ENCODE results near the gene SBF1.
A peak's percentile ranks its signal among the peaks of the same experiment; 100 is the strongest.
"Not testable (repeated sequence)": the region's sequence is repeated elsewhere in the genome, so short reads cannot be mapped to it uniquely, and the experiment has no call there.

The SBF1 gene

GRCh38 chr22:50401907-50402306 lies 72.9 kb downstream of the SBF1 start:
- ChIA-PET POLR2A (no interaction called here), CTCF (interaction anchor here (1.4 kb wide), 1 partner anchor 96 kb away, joined by 5 read pairs; no protein-coding TSS in a partner anchor)
- H3K4me3 ChIP-seq (ENCODE audit: control insufficient read depth in 1 of 7, extremely low read depth in 1 of 7, insufficient read depth in 4 of 7, low read depth in 2 of 7, low read length in 6 of 7), result no peak overlapping the region
- peaks cover 7 to 49% (median 32%) of the 10 kb centered on the region in 4 experiments for H3K4me1 ChIP-seq (ENCODE audit: control extremely low read depth in 1 of 4, control insufficient read depth in 4 of 4, insufficient read depth in 4 of 4, low read length in 3 of 4)
- H3K27ac ChIP-seq (ENCODE audit: insufficient read depth in 1 of 2, low read depth in 1 of 2, low read length in 2 of 2, poor library complexity in 1 of 2, severe bottlenecking in 2 of 2), result no peak overlapping the region
- no peaks in the 10 kb centered on the region for H3K9me3 ChIP-seq (ENCODE audit: control extremely low read depth in 1 of 5, control insufficient read depth in 4 of 5, insufficient read depth in 2 of 5, low read depth in 1 of 5, low read length in 4 of 5)
- no peaks in the 10 kb centered on the region for H3K27me3 ChIP-seq (replicated peaks in 2 of 5; ENCODE audit: control insufficient read depth in 4 of 5, insufficient read depth in 5 of 5, low read length in 4 of 5)
- no peak for DNase-seq
- peaks cover 0 to 25% (median 13%) of the 10 kb centered on the region in 4 experiments for H3K36me3 ChIP-seq (ENCODE audit: control insufficient read depth in 4 of 4, insufficient read depth in 4 of 4, low read length in 3 of 4)
- 100% methylated on average over 2 of the region's 4 CpGs for WGBS (ENCODE audit: insufficient coverage)

- Histone ChIP-seq H3K4me1 (ENCODE audit: control extremely low read depth in 1 of 4, control insufficient read depth in 4 of 4, insufficient read depth in 4 of 4, low read length in 3 of 4) (peaks cover 7 to 49% (median 32%) of the 10 kb centered on the region in 4 experiments), H3K9me3 (ENCODE audit: control extremely low read depth in 1 of 5, control insufficient read depth in 4 of 5, insufficient read depth in 2 of 5, low read depth in 1 of 5, low read length in 4 of 5) (no peaks in the 10 kb centered on the region), H3K27me3 (replicated peaks in 2 of 5; ENCODE audit: control insufficient read depth in 4 of 5, insufficient read depth in 5 of 5, low read length in 4 of 5) (no peaks in the 10 kb centered on the region), H3K27ac (ENCODE audit: insufficient read depth in 1 of 2, low read depth in 1 of 2, low read length in 2 of 2, poor library complexity in 1 of 2, severe bottlenecking in 2 of 2) (no peak overlapping the region), H3K36me3 (ENCODE audit: control insufficient read depth in 4 of 4, insufficient read depth in 4 of 4, low read length in 3 of 4) (peaks cover 0 to 24% (median 8%) of the 10 kb centered on the region in 4 experiments), H3K4me3 (ENCODE audit: control insufficient read depth in 1 of 7, extremely low read depth in 1 of 7, insufficient read depth in 4 of 7, low read depth in 2 of 7, low read length in 6 of 7) (no peak overlapping the region)
- DNase-seq, result no peak
- ChIA-PET CTCF (interaction anchor here (1.1 to 1.2 kb wide), 2 partner anchors 17 to 27 kb away, joined by 4 read pairs; no protein-coding TSS in a partner anchor), POLR2A (no interaction called here)
- WGBS (ENCODE audit: insufficient coverage), result 87% methylated on average over 4 of the region's 5 CpGs
These were observed 73.9 kb downstream of the SBF1 start for GRCh38 chr22:50400931-50401330.

GRCh38 chr22:50400406-50400805 lies 74.4 kb downstream of the SBF1 start:
- 69% methylated on average over 3 of the region's 4 CpGs for WGBS (ENCODE audit: insufficient coverage)
- POLR2A ChIA-PET, result no interaction called here

GRCh38 chr22:50399751-50400331 lies 75.0 kb downstream of the SBF1 start:
- peak overlapping the region in 1 of 2 experiments; percentile 22 for H3K27ac ChIP-seq (ENCODE audit: insufficient read depth in 1 of 2, low read depth in 1 of 2, low read length in 2 of 2, poor library complexity in 1 of 2, severe bottlenecking in 2 of 2)
- 40% methylated on average over 6 of the region's 8 CpGs for WGBS (ENCODE audit: insufficient coverage)
- H3K4me3 ChIP-seq (ENCODE audit: control insufficient read depth in 1 of 7, extremely low read depth in 1 of 7, insufficient read depth in 4 of 7, low read depth in 2 of 7, low read length in 6 of 7), result peak overlapping the region in 1 of 7 experiments; percentile 51
- DNase-seq, result peak; percentile 26 to 45 (median 43)
- peaks cover 0 to 29% (median 17%) of the 10 kb centered on the region in 4 experiments for H3K36me3 ChIP-seq (ENCODE audit: control insufficient read depth in 4 of 4, insufficient read depth in 4 of 4, low read length in 3 of 4)
- peaks cover 7 to 49% (median 32%) of the 10 kb centered on the region in 4 experiments for H3K4me1 ChIP-seq (ENCODE audit: control extremely low read depth in 1 of 4, control insufficient read depth in 4 of 4, insufficient read depth in 4 of 4, low read length in 3 of 4)
- H3K27me3 ChIP-seq (replicated peaks in 2 of 5; ENCODE audit: control insufficient read depth in 4 of 5, insufficient read depth in 5 of 5, low read length in 4 of 5), result no peaks in the 10 kb centered on the region
- POLR2A ChIA-PET, result interaction anchor here (0.9 kb wide), 1 partner anchor 21 kb away, joined by 3 read pairs; no protein-coding TSS in a partner anchor
- CTCF ChIA-PET, result interaction anchor here (0.9 to 1.9 kb wide), 14 partner anchors 9 to 147 kb away, joined by 3 to 9 read pairs (median 3); partner anchors contain the start of gene MIOX
- no peaks in the 10 kb centered on the region for H3K9me3 ChIP-seq (ENCODE audit: control extremely low read depth in 1 of 5, control insufficient read depth in 4 of 5, insufficient read depth in 2 of 5, low read depth in 1 of 5, low read length in 4 of 5)

More at GRCh38 chr22:50400406-50400805, 74.4 kb downstream of the SBF1 start:
- Histone ChIP-seq H3K4me3 (ENCODE audit: control insufficient read depth in 1 of 7, extremely low read depth in 1 of 7, insufficient read depth in 4 of 7, low read depth in 2 of 7, low read length in 6 of 7) (peak overlapping the region in 1 of 7 experiments; percentile 51), H3K36me3 (ENCODE audit: control insufficient read depth in 4 of 4, insufficient read depth in 4 of 4, low read length in 3 of 4) (peaks cover 0 to 27% (median 11%) of the 10 kb centered on the region in 4 experiments), H3K27me3 (replicated peaks in 2 of 5; ENCODE audit: control insufficient read depth in 4 of 5, insufficient read depth in 5 of 5, low read length in 4 of 5) (no peaks in the 10 kb centered on the region), H3K4me1 (ENCODE audit: control extremely low read depth in 1 of 4, control insufficient read depth in 4 of 4, insufficient read depth in 4 of 4, low read length in 3 of 4) (peaks cover 7 to 49% (median 32%) of the 10 kb centered on the region in 4 experiments), H3K9me3 (ENCODE audit: control extremely low read depth in 1 of 5, control insufficient read depth in 4 of 5, insufficient read depth in 2 of 5, low read depth in 1 of 5, low read length in 4 of 5) (no peaks in the 10 kb centered on the region), H3K27ac (ENCODE audit: insufficient read depth in 1 of 2, low read depth in 1 of 2, low read length in 2 of 2, poor library complexity in 1 of 2, severe bottlenecking in 2 of 2) (peak overlapping the region in 1 of 2 experiments; percentile 22)
- CTCF ChIA-PET, result interaction anchor here (0.9 to 1.9 kb wide), 12 partner anchors 8 to 148 kb away, joined by 3 to 9 read pairs (median 4); partner anchors contain the start of gene MIOX
- no peak for DNase-seq

- ChIA-PET POLR2A (interaction anchor here (0.9 kb wide), 1 partner anchor 20 kb away, joined by 3 read pairs; no protein-coding TSS in a partner anchor), CTCF (interaction anchor here (0.9 to 1.9 kb wide), 11 partner anchors 10 to 146 kb away, joined by 3 to 9 read pairs (median 3); partner anchors contain the start of gene MIOX)
- H3K9me3 ChIP-seq (ENCODE audit: control extremely low read depth in 1 of 5, control insufficient read depth in 4 of 5, insufficient read depth in 2 of 5, low read depth in 1 of 5, low read length in 4 of 5), result no peaks in the 10 kb centered on the region
- no peak overlapping the region for H3K4me3 ChIP-seq (ENCODE audit: control insufficient read depth in 1 of 7, extremely low read depth in 1 of 7, insufficient read depth in 4 of 7, low read depth in 2 of 7, low read length in 6 of 7)
- H3K4me1 ChIP-seq (ENCODE audit: control extremely low read depth in 1 of 4, control insufficient read depth in 4 of 4, insufficient read depth in 4 of 4, low read length in 3 of 4), result peaks cover 7 to 42% (median 31%) of the 10 kb centered on the region in 4 experiments
- 80% methylated on average over 10 of the region's 15 CpGs for WGBS (ENCODE audit: insufficient coverage)
- peaks cover 0 to 31% (median 18%) of the 10 kb centered on the region in 4 experiments for H3K36me3 ChIP-seq (ENCODE audit: control insufficient read depth in 4 of 4, insufficient read depth in 4 of 4, low read length in 3 of 4)
- H3K27ac ChIP-seq (ENCODE audit: insufficient read depth in 1 of 2, low read depth in 1 of 2, low read length in 2 of 2, poor library complexity in 1 of 2, severe bottlenecking in 2 of 2), result no peak overlapping the region
- peak in 2 of 3 donors; percentile 26 to 43 for DNase-seq
- H3K27me3 ChIP-seq (replicated peaks in 2 of 5; ENCODE audit: control insufficient read depth in 4 of 5, insufficient read depth in 5 of 5, low read length in 4 of 5), result no peaks in the 10 kb centered on the region
These were observed 75.8 kb downstream of the SBF1 start for GRCh38 chr22:50398831-50399648.

- Histone ChIP-seq H3K36me3 (ENCODE audit: control insufficient read depth in 4 of 4, insufficient read depth in 4 of 4, low read length in 3 of 4) (peaks cover 2 to 43% (median 23%) of the 10 kb centered on the region in 4 experiments), H3K4me1 (ENCODE audit: control extremely low read depth in 1 of 4, control insufficient read depth in 4 of 4, insufficient read depth in 4 of 4, low read length in 3 of 4) (peaks cover 7 to 27% (median 20%) of the 10 kb centered on the region in 4 experiments), H3K27ac (ENCODE audit: insufficient read depth in 1 of 2, low read depth in 1 of 2, low read length in 2 of 2, poor library complexity in 1 of 2, severe bottlenecking in 2 of 2) (peak overlapping the region in 1 of 2 experiments; percentile 25)
- H3K9me3 ChIP-seq (ENCODE audit: control extremely low read depth in 1 of 5, control insufficient read depth in 4 of 5, insufficient read depth in 2 of 5, low read depth in 1 of 5, low read length in 4 of 5); POLR2A ChIA-PET; DNase-seq; H3K27me3 ChIP-seq (replicated peaks in 2 of 5; ENCODE audit: control insufficient read depth in 4 of 5, insufficient read depth in 5 of 5, low read length in 4 of 5); H3K4me3 ChIP-seq (ENCODE audit: control insufficient read depth in 1 of 7, extremely low read depth in 1 of 7, insufficient read depth in 4 of 7, low read depth in 2 of 7, low read length in 6 of 7): not testable (repeated sequence)
- WGBS (ENCODE audit: insufficient coverage), result 88% methylated on average over 1 of the region's 4 CpGs
- CTCF ChIA-PET, result interaction anchor here (0.9 to 1.3 kb wide), 2 partner anchors 10 to 121 kb away, joined by 3 to 4 read pairs; no protein-coding TSS in a partner anchor
These were observed 77.3 kb downstream of the SBF1 start for GRCh38 chr22:50397371-50398060.

Measured in common myeloid progenitor, CD34-positive (primary cell).